ENCODE results near the gene SORCS2. TPM values are rescaled to one million over a fixed set of nuclear protein-coding genes. Genes with fewer than 3 reads are reported as not detected.

SORCS2 gene
- total RNA-seq, 1 donor from 2014 or later: 10.9 TPM

GRCh38 chr4:7616193-7616592 is 423.9 kb downstream of the SORCS2 start:
- H3K4me1 Mint-ChIP-seq (ENCODE audit: low read depth): peaks cover 5% of the 10 kb centered on the region
- TF ChIP-seq CTCF (IDR thresholded peaks at IDR 0.05): no peak
- H3K9me3 Mint-ChIP-seq (ENCODE audit: low read depth): no peaks in the 10 kb centered on the region
- peaks cover 36% of the 10 kb centered on the region for H3K27me3 Mint-ChIP-seq (ENCODE audit: low read depth)
- H3K27ac Mint-ChIP-seq (ENCODE audit: unreplicated experiment): no peak overlapping the region
- no peaks in the 10 kb centered on the region for H3K36me3 Mint-ChIP-seq (ENCODE audit: low read depth)
- DNase-seq (ENCODE audit: low spot score): no peak
- no peak overlapping the region for H3K4me3 Mint-ChIP-seq (ENCODE audit: unreplicated experiment)

- H3K27ac Mint-ChIP-seq (ENCODE audit: unreplicated experiment): no peak overlapping the region
- H3K36me3 Mint-ChIP-seq (ENCODE audit: low read depth): no peaks in the 10 kb centered on the region
- DNase-seq (ENCODE audit: low spot score): no peak
- no peak for TF ChIP-seq CTCF (IDR thresholded peaks at IDR 0.05)
- no peaks in the 10 kb centered on the region for H3K9me3 Mint-ChIP-seq (ENCODE audit: low read depth)
- peaks cover 5% of the 10 kb centered on the region for H3K4me1 Mint-ChIP-seq (ENCODE audit: low read depth)
- peaks cover 46% of the 10 kb centered on the region for H3K27me3 Mint-ChIP-seq (ENCODE audit: low read depth)
- H3K4me3 Mint-ChIP-seq (ENCODE audit: unreplicated experiment): no peak overlapping the region
Measured at GRCh38 chr4:7618361-7618760, 426.0 kb downstream of the SORCS2 start.

GRCh38 chr4:7620086-7620813 is 427.9 kb downstream of the SORCS2 start:
- peaks cover 5% of the 10 kb centered on the region for H3K4me1 Mint-ChIP-seq (ENCODE audit: low read depth)
- H3K4me3 Mint-ChIP-seq (ENCODE audit: unreplicated experiment): no peak overlapping the region
- H3K27me3 Mint-ChIP-seq (ENCODE audit: low read depth): peaks cover 51% of the 10 kb centered on the region
- DNase-seq (ENCODE audit: low spot score): no peak
- no peaks in the 10 kb centered on the region for H3K9me3 Mint-ChIP-seq (ENCODE audit: low read depth)
- no peak overlapping the region for H3K27ac Mint-ChIP-seq (ENCODE audit: unreplicated experiment)
- no peaks in the 10 kb centered on the region for H3K36me3 Mint-ChIP-seq (ENCODE audit: low read depth)
- no peak for TF ChIP-seq CTCF (IDR thresholded peaks at IDR 0.05)

GRCh38 chr4:7620814-7621176 is 428.5 kb downstream of the SORCS2 start:
- no peaks in the 10 kb centered on the region for H3K9me3 Mint-ChIP-seq (ENCODE audit: low read depth)
- no peak overlapping the region for H3K27ac Mint-ChIP-seq (ENCODE audit: unreplicated experiment)
- peaks cover 47% of the 10 kb centered on the region for H3K27me3 Mint-ChIP-seq (ENCODE audit: low read depth)
- no peak for DNase-seq (ENCODE audit: low spot score)
- H3K4me1 Mint-ChIP-seq (ENCODE audit: low read depth): peaks cover 5% of the 10 kb centered on the region
- no peaks in the 10 kb centered on the region for H3K36me3 Mint-ChIP-seq (ENCODE audit: low read depth)
- TF ChIP-seq CTCF (IDR thresholded peaks at IDR 0.05): no peak
- H3K4me3 Mint-ChIP-seq (ENCODE audit: unreplicated experiment): no peak overlapping the region

GRCh38 chr4:7621252-7622035 is 429.1 kb downstream of the SORCS2 start:
- DNase-seq (ENCODE audit: low spot score): no peak
- Mint-ChIP-seq H3K4me1 (ENCODE audit: low read depth) (peaks cover 5% of the 10 kb centered on the region), H3K36me3 (ENCODE audit: low read depth) (no peaks in the 10 kb centered on the region), H3K27ac (ENCODE audit: unreplicated experiment) (no peak overlapping the region), H3K27me3 (ENCODE audit: low read depth) (peaks cover 43% of the 10 kb centered on the region), H3K9me3 (ENCODE audit: low read depth) (no peaks in the 10 kb centered on the region), H3K4me3 (ENCODE audit: unreplicated experiment) (no peak overlapping the region)
- no peak for TF ChIP-seq CTCF (IDR thresholded peaks at IDR 0.05)

Data from chondrocyte (in vitro differentiated cells).